ENCODE results near the gene CCDC138. TPM values are rescaled to one million over a fixed set of nuclear protein-coding genes. Genes with fewer than 3 reads are reported as not detected.
"Not testable (repeated sequence)": the region's sequence is repeated elsewhere in the genome, so short reads cannot be mapped to it uniquely, and the experiment has no call there.

The CCDC138 gene, protein sequence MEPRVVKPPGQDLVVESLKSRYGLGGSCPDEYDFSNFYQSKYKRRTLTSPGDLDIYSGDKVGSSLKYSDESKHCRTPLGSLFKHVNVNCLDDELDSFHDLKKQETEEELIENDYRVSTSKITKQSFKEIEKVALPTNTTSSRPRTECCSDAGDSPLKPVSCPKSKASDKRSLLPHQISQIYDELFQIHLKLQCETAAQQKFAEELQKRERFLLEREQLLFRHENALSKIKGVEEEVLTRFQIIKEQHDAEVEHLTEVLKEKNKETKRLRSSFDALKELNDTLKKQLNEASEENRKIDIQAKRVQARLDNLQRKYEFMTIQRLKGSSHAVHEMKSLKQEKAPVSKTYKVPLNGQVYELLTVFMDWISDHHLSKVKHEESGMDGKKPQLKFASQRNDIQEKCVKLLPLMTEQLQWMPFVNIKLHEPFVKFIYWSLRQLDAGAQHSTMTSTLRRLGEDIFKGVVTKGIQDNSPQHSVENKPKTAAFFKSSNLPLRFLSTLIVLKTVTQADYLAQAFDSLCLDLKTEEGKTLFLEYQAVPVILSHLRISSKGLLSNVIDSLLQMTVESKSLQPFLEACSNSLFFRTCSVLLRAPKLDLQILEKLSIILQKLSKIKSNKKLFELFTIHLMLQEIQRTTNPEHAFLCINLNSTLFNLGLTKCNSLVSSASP
- polyA plus RNA-seq (ENCODE audit: insufficient read length in 3 of 3) = 10 to 100 TPM; 16.3 to 17.3 (median 16.4) TPM

DNA sequence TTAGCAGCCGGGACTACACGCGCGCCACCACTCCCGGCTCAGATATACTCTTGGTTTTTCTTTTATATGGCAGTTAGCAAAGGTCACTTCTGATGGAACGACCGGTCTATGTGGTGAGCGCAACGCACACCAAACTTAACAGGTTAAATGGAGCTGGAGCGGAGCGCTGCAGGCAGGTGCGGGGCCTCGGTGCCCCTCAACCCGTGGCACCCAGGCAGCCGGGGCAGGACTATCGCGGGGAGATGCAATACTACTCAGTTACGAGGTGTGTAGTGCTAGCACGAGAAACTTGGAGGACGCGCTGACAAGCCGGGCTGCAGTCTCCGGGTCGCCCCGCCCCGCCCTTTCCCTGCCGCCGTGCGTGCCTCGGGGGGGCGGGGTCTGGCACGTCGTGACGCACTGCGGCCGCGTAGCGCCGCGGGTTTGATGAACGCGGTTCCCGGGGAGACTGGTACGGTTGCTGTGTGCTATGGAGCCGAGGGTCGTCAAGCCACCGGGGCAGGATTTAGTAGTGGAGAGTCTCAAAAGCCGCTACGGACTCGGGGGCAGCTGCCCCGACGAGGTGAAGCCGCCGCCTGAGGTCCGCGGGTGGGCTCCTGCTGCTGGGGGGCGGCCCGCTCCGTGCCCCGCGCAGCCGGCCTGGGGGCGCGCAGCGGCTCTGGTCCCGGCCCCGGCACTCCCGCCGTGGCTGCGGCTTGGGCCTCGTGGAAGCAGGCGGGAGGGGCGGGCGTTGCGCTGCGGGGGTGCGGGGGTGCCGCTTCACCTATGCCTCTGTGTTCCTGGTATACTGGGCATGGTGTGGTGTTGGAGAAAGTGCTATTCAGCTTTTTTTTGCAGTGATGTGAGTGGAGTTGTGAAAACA, at the start of gene CCDC138:
TSS of gene CCDC138 (plus strand) at position 418 of the 862 bp plus-strand sequence. CDS start at position 470, 52 bp downstream.
- peak; percentile 57 to 78 (median 69) for DNase-seq (ENCODE audit: low read depth in 3 of 3, low spot score in 2 of 3)

DNA sequence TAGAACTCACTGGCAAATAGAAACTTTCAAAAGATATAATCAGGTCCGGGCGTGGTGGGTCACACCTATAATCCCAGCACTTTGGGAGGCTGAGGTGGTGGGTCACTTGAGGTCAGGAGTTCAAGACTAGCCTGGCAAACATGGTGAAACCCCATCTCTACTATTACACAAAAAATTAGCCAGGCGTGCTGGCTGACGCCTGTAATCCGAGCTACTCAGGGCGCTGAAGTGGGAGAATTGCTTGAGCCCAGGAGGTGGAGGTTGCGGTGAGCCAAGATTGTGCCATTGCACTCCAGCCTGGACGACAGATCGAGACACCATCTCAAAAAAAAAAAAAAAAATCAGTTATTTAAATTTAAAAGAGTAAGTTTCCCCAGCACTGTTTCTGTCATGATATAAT, 28.6 kb upstream of the CCDC138 start:
- not testable (repeated sequence) for DNase-seq (ENCODE audit: low read depth in 3 of 3, low spot score in 2 of 3)

DNA sequence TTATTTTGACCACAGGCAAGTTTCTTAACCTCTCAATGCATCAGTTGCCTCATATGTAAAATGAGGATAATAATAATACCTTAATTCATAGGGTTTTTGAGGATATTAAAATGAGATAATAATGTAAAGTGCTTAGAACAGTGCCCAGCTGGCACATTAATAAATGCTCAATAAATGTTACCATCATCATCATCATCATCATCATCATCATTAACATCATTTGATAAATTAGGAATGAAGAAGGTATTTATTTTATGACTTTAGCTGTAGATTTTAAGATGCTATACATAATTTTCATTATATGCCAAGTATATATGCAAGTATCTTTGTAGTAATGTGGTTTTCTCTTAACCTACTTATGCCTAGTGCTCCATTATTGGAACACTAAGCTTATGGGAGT, 24.0 kb upstream of the CCDC138 start:
- DNase-seq (ENCODE audit: low read depth in 3 of 3, low spot score in 2 of 3) = not testable (repeated sequence)

DNA sequence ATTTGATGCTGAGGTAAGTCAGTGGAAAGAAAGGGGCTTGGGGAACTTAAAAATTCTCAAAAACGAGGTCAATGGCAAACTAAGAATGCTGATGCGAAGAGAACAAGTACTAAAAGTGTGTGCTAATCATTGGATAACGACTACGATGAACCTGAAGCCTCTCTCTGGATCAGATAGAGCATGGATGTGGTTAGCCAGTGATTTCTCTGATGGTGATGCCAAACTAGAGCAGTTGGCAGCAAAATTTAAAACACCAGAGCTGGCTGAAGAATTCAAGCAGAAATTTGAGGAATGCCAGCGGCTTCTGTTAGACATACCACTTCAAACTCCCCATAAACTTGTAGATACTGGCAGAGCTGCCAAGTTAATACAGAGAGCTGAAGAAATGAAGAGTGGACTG, 19.9 kb upstream of the CCDC138 start:
- not testable (repeated sequence) for DNase-seq (ENCODE audit: low read depth in 3 of 3, low spot score in 2 of 3)

DNA sequence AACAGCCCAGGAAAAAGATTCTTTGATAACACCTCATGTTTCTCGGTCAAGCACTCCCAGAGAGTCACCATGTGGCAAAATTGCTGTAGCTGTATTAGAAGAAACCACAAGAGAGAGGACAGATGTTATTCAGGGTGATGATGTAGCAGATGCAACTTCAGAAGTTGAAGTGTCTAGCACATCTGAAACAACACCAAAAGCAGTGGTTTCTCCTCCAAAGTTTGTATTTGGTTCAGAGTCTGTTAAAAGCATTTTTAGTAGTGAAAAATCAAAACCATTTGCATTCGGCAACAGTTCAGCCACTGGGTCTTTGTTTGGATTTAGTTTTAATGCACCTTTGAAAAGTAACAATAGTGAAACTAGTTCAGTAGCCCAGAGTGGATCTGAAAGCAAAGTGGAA, 18.7 kb upstream of the CCDC138 start:
- DNase-seq (ENCODE audit: low read depth in 3 of 3, low spot score in 2 of 3) = not testable (repeated sequence)

DNA sequence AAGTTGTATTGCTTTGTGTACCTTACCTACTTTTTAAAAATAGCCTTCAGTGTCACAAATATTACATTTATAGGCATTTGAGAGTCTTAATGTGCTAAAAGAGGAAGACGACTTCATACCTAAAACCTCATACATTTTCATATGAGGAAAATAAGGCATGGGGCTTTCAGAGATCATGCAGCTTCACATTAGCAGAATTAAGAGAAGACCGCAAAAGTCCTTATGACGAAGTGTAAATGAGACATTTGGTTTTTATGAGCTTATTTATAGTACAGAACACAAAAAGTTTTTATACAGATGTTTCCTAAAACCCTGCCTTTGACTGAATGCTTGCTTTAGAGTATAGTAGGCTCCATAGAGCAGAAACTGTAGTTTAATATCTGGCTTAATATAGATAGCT, 10.1 kb upstream of the CCDC138 start:
- no peak for DNase-seq (ENCODE audit: low read depth in 3 of 3, low spot score in 2 of 3)

DNA sequence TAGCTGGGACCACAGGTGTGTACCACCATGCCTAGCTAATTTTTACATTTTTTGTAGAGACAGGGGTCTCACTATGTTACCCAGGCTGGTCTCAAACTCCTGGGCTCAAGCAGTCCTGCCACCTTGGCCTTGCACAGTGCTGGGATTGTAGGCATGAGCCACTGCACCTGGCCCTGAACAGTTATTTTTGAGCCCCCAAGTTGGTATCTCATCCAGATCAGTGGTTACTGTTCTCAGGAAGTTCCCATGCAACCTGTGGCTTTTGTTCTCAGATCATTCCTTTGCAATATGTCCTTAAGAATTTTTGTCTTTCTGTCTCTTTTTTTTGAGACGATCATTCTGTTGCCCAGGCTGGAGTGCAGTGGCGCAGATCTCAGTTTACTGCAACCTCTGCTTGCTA, 7.7 kb upstream of the CCDC138 start:
- DNase-seq (ENCODE audit: low read depth in 3 of 3, low spot score in 2 of 3) = no peak

DNA sequence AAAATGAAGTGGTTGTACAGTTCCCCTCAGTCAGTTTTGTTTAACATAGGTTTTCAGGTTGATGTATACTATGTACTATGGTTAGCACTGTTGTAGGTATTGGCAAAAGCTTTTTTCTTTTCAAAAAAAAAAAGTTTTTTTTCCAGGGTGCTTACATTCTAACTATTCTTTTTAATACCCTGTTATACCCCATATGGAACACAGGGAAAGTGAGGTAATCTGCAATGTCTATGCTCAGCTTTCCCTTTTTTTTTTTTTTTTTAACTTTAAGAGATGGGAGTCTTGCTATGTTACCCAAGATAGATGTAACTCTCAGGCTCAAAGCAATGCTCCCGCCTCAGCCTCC, 590 bp upstream of the CCDC138 start:
- DNase-seq (ENCODE audit: low read depth in 3 of 3, low spot score in 2 of 3) = no peak

DNA sequence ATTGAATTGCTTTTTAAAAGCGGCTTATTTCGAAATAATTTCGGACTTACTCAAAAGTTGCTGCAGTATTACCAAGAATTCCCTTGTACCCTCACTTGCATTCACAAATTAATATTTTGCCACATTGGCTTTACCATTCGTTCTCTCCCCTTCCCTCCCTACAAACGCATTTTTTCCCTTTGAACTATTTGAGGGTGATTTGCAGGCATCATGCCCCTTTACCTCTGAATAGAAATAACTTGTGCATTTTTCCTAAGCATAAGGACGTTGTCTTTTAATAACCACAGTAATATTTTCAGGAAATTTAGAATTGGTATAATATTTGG, 608 bp downstream of the CCDC138 start:
- peak; percentile 7 to 30 (median 14) for DNase-seq (ENCODE audit: low read depth in 3 of 3, low spot score in 2 of 3)

DNA sequence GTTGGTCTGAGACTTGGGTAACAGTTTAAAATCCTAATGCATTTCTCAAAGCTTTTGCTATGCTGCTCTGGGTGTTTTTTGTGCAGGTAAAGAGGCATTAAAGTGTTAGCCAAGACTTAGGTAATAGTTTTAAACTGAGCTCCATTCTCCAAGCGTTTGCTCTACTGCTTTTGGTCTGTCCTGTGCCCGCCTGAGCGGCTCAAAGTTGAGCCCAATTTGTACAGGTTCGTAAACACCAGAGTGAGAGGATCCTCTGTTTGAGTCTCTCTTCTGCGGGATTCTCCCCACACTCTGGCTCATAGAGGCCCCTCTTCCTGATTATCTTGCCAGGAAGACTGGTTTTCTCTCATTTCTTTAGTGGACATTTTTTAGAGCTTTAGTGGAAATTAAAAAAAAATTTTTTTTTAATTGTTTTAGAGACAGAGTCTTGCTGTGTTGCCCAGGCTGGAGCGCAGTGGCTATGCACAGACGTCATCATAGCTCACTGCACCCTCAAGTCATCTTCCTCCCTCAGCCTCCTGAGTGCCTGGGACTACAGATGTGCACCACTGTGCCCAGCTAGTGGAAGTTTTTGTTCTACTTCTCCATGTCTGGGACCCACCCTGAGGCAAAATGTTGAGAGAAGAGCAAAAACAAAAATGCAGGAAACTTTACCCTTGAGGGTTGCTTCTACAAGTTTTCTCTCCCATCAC, 16.6 kb downstream of the CCDC138 start:
- DNase-seq (ENCODE audit: low read depth in 3 of 3, low spot score in 2 of 3) = no peak

DNA sequence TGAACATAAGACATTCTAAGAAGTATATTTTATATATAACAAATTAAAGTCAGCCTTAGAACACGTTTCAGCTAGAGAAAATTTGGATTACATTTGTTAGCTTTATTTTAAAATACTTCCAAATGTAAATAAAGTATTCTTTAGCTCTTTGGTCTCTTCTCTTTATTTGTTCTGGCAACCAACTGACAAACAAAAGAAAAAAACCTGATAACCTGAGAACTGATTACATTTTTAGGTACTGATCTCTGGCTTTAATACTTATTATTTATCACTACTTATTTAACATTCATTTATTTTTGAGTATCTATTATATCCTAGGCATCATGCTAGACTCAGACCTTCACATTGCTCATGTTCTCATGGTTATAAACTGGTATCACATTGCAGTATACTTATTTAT, 18.5 kb downstream of the CCDC138 start:
- no peak for DNase-seq (ENCODE audit: low read depth in 3 of 3, low spot score in 2 of 3)

DNA sequence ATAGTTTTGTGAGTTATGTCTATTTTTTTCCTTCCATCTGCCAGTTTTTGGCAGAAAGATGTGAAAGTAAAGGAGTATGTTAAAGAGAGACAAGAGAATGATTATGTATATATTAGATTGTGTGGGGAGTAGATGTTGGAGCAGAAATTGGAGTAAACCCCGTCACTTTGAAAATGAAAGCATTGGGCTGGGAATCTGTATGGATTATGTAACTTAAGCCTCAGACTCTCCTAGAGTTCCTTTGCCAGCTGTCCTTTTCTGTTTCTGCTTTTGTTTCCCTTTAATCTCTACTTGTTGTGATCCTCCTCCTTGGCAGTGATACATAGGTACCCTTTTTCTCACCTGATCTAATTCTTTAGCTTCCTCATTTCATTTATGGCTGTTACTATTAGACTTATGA, 19.2 kb downstream of the CCDC138 start:
- DNase-seq (ENCODE audit: low read depth in 3 of 3, low spot score in 2 of 3) = no peak

DNA sequence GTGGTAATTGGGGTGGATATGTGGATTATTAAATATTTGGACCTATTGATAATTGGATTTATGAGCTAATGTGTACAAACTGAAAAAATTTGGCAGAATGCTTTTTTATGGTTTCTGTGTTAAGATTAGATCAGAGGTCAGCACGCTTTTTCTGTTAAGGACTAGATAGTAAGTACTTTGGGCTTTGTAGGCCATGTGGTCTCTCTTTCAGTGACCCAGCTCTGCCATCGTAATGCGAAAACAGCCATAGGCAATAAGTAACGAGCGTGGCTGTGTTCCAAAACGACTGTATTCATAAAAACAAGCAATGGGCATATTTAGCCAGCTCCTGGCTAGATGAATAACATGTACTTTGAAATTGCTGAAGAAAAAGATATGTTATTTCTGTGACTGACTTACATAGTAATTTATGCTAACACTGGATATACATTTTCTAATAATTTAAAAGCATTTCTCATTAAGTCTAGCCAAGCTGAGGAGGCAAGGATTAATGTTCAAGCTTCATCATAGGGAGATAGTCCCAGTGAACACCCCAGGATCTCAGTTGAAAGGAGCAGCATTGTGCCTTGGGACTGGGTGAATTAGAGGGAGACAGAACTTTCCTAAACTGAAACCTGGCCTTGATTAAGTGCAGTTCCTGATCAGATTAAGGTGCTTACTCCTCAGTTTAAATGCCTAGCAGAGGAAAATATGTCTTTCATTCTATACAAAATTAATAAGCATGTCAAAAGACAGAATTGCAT, 20.0 kb downstream of the CCDC138 start:
- no peak for DNase-seq (ENCODE audit: low read depth in 3 of 3, low spot score in 2 of 3)

DNA sequence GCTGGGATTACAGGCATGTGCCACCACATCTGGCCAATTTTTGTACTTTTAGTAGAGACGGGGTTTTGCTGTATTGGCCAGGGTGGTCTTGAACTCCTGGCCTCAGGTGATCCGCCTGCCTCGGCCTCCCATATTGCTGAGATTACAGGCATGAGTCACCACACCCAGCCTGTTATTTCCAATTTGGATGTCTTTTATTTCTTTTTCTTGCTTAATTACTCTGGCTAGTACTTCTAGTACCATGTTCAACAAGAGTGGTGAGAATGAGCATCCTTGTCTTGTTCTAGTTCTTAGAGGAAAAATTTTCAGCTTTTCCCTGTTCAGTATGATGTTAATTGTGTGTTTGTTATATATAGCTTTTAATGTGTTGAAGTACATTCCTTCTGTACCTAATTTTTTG, 23.4 kb downstream of the CCDC138 start:
- DNase-seq (ENCODE audit: low read depth in 3 of 3, low spot score in 2 of 3) = no peak

DNA sequence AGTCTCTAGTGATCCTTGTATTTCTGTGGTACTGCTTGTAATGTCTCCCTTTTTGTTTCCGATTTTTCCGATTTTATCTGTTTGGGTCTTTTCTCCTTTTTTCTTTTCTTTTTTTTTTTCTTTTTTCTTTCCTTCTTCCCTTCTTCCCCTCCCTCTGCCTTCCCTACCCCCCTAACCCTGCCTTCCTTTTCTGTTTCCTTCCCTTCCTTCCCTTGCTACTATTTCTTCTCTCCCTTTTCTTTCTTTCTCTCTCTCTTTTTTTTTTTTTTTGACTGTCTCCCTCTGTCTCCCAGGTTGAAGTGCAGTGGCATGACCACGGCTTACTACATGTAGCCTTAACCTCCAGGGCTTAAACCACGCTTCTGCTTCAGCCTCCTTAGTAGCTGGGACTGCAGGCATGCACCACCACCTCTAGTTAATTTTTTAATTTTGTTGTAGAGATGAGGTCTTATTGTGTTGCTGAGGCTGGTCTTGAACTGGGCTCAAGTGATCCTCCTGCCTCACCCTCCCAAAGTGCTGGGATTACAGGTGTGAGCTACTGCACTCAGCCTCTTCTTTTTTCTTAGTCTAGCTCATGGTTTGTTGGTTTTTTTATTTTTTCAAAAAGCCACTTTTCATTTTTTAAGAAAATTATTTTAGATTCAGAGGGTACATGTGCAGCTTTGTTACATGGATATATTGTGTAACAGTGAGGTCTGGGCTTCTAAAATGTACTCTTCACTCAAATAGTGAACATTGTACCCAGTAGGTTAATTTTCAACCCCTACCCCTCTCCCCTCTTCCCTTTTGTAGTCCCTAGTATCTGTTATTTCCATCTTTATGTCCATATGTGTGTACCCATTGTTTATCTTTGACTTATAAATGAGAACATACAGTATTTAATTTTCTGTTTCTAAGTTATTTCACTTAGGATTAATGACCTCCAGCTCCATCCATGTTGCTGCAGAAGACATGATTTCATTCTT, 24.7 kb downstream of the CCDC138 start:
- no peak for DNase-seq (ENCODE audit: low read depth in 3 of 3, low spot score in 2 of 3)

DNA sequence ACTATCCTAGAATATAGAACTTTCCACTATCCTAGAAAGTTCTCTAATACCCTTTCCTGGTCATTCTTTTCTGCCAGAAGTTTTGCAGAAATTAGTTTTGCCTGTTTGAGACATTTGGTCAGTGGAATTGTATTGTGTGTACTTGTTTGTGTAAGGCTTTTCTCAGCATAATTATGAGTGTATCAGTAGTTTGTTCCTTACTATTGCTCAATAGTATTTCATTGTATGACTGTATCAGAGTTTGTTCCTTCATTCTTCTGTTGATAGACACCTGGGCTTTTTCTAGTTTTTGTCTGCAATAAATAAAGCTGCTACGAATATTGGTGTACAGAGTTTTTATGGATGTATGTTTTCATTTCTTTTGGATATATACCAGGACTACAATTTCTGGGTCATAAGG, 27.2 kb downstream of the CCDC138 start:
- DNase-seq (ENCODE audit: low read depth in 3 of 3, low spot score in 2 of 3) = no peak

DNA sequence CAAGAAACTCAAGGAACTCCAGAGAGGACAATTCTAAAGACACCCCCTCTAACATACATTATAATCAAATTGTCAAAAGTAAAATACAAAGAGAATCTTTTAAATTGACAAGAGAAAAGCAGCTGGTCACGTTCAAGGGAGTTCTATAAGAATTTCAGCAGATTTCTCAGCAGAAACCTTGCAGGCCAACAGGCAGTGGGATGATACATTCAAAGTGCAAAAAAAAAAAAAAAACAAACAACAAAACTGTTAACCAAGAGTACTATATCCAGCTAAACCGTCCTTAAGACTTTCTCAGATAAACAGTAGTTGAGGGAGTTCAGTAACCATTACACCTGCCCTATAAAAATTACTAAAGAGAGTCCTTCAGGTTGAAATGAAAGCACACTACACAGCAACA, 33.9 kb downstream of the CCDC138 start:
- no peak for DNase-seq (ENCODE audit: low read depth in 3 of 3, low spot score in 2 of 3)

DNA sequence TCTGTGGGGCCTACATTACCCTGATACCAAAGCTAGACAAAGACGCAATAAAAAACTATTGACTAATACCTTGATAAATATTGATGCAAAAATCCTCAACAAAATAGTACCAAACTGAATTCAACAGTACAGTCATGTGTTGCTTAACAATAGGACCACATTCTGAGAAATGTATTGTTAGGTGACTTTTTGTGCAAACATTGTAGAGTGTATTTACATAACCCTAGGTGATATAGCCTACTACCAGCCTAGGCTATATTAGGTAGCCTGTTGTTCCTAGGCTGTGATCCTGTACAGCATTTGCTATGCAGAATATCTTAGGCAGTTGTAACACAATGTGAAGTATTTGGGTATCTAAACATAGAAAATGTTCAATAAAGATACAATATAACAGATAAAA, 36.7 kb downstream of the CCDC138 start:
- DNase-seq (ENCODE audit: low read depth in 3 of 3, low spot score in 2 of 3) = no peak

All from right renal cortex interstitium (tissue), 3 donors.